Activated B cell treated with CpG ODN at 0.5 μM for 24 hours (primary cell): ENCODE measurements around the gene PROX2. TPM values are rescaled to one million over a fixed set of nuclear protein-coding genes. Genes with fewer than 3 reads are reported as not detected.

Experiments used
- ATAC-seq: fragments of 200-7000 bp; cut with Tn5 transposase; one replicate; pipeline ENCODE4 v1.10.0; 2021; ENCODE audit warnings: low read depth, mild to moderate bottlenecking, moderate library complexity
- CTCF ChIA-PET: fragments of 350-600 bp; sonication (Branson Sonifier 250); formaldehyde crosslinking; loops from one replicate; lab custom pipeline; 2021; ENCODE audit warnings: antibody characterized with exemption; lab: Charles Lee
- POLR2A ChIA-PET: fragments of 350-600 bp; sonication (Branson Sonifier 250); formaldehyde crosslinking; loops from one replicate; lab custom pipeline; 2021; ENCODE audit warnings: antibody characterized with exemption; lab: Charles Lee
- DNase-seq: peaks from one replicate; pipeline ENCODE4 v3.0.0; 2022
- H3K27ac Mint-ChIP-seq: one replicate; pipeline ENCODE4 v1.8.0; 2020; ENCODE audit warnings: mixed read lengths
- H3K27me3 Mint-ChIP-seq: one replicate; pipeline ENCODE4 v1.8.0; 2021; ENCODE audit warnings: mixed read lengths
- H3K36me3 Mint-ChIP-seq: one replicate; pipeline ENCODE4 v1.8.0; 2021; ENCODE audit warnings: low read depth, mixed read lengths
- H3K4me1 Mint-ChIP-seq: one replicate; pipeline ENCODE4 v1.8.0; 2021; ENCODE audit warnings: mixed read lengths
- H3K4me3 Mint-ChIP-seq: one replicate; pipeline ENCODE4 v1.8.0; 2020; ENCODE audit warnings: mild to moderate bottlenecking, mixed read lengths
- H3K9me3 Mint-ChIP-seq: one replicate; pipeline ENCODE4 v1.8.0; 2020; ENCODE audit warnings: mixed read lengths
- CTCF ChIP-seq: fragments of 200-600 bp; IDR thresholded peaks from one replicate; pipeline ENCODE4 v1.8.0; 2022; ENCODE audit warnings: antibody characterized with exemption, mild to moderate bottlenecking
- intact Hi-C: fragments of 100-400 bp; cut with micrococcal nuclease; formaldehyde crosslinking; loops from one replicate; pipeline ENCODE4 v1.15.1; 2024
- total RNA-seq: library from RNA; stranded (reverse); gene quantifications from 2 replicates; pipeline ENCODE4 v1.2.3, GENCODE V29; 2022

PROX2 gene
- total RNA-seq, 1 donor from 2014 or later: not detected

DNA sequence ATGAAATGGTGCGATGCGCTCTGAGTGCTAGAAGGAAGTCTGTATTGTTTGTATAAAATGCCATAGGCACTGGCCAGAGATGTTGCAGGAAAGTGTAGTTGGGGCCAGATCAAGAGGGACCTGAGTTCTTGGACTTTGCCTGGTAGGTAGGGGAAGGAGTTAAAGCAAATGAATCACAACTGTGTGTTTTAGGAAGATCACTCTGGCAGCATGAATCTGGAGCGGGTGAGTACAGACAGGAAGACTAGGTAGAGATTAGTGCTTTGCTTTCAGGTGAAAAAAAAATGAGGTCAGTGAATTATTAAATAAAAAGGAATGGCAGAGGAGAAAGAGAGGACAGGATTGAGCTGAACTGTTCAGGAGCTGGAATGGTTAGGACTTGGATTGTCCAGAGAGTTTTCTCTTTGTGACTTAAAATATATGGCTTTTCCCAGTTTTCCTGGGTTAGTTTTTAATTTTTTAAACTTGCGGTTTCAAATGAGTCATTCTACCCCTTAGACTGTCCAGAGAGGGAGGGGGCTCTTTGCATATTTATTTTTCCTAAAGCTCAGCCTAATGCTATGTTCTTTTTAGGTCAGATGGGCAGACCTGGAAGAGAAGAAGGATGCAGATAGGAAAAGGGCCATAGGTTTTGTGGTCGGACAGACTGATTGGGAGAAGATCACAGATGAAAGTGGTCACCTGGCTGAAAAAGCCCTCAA lies 41.1 kb downstream of the PROX2 start:
- Mint-ChIP-seq H3K36me3 (peaks cover 24% of the 10 kb centered on the region), H3K9me3 (no peaks in the 10 kb centered on the region), H3K4me3 (no peak overlapping the region), H3K27me3 (no peaks in the 10 kb centered on the region), H3K27ac (peak overlapping the region; percentile 94), H3K4me1 (peaks cover 52% of the 10 kb centered on the region)
- intact Hi-C loops: no loop called here
- TF ChIP-seq CTCF: no peak
- CTCF ChIA-PET: interaction anchor here (1.0 to 2.4 kb wide), 4 partner anchors 25 to 71 kb away, joined by 3 to 14 read pairs (median 4); no protein-coding TSS in a partner anchor
- no peak for DNase-seq
- POLR2A ChIA-PET: interaction anchor here (1.1 to 3.9 kb wide), 4 partner anchors 11 to 47 kb away, joined by 3 to 13 read pairs (median 4); partner anchors contain the start of gene DLST
- ATAC-seq: no peak

DNA sequence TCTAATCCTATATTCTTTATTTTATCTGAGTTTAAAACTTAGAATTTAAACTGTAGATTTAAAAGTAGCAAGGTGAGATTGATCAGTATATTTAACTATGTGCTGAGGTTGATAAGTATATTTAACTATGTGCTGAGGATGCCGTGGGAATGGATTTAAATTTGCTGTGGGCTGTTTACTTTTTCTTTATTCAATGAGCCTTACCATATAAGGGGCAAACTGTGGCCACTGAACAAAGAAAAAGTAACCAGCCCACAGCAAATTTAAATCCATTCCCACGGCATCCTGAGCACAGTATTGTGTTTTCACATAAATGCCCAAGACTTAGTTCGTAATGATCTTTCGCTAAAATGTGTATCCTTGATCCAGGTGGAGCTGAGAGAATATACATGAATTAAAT lies 43.1 kb downstream of the PROX2 start:
- Mint-ChIP-seq H3K4me1 (peaks cover 36% of the 10 kb centered on the region), H3K9me3 (no peaks in the 10 kb centered on the region), H3K27me3 (no peaks in the 10 kb centered on the region), H3K27ac (no peak overlapping the region), H3K4me3 (no peak overlapping the region), H3K36me3 (peaks cover 39% of the 10 kb centered on the region)
- DNase-seq (no peak), ATAC-seq (no peak)
- ChIA-PET CTCF (no interaction called here), POLR2A (no interaction called here)
- intact Hi-C loops: no loop called here
- TF ChIP-seq CTCF: no peak

- Mint-ChIP-seq H3K27ac (no peak overlapping the region), H3K9me3 (no peaks in the 10 kb centered on the region), H3K27me3 (no peaks in the 10 kb centered on the region), H3K4me1 (peaks cover 7% of the 10 kb centered on the region), H3K36me3 (peaks cover 46% of the 10 kb centered on the region), H3K4me3 (no peak overlapping the region)
- DNase-seq: no peak
- no peak for TF ChIP-seq CTCF
- POLR2A ChIA-PET: no interaction called here
- intact Hi-C loops: no loop called here
- no peak for ATAC-seq
- CTCF ChIA-PET: no interaction called here
Observed at GRCh38 chr14:74829251-74829650, 46.7 kb downstream of the PROX2 start.

DNA sequence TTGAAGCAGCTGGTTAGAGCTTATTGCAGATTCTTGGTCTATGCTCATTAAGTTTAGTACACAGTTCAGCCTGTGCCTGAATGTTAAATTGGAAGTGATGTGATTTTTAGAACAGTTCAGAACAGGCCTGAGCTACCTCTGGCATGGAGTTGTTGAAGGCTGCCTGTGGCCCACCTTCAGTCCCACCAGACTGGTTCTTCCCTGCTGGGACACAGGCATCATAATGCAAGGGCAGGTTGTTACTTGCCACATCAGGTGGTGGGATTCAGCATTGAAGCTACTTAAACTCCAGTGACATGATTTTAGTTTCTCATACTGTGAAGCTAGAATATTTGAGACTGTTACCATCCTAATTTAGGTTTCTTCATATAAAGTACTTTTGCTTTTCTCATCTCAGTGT lies 49.4 kb downstream of the PROX2 start:
- Mint-ChIP-seq H3K36me3 (peaks cover 65% of the 10 kb centered on the region), H3K4me3 (no peak overlapping the region), H3K27me3 (no peaks in the 10 kb centered on the region), H3K27ac (no peak overlapping the region), H3K9me3 (no peaks in the 10 kb centered on the region), H3K4me1 (peaks cover 11% of the 10 kb centered on the region)
- intact Hi-C loops: no loop called here
- ATAC-seq (no peak), DNase-seq (no peak)
- ChIA-PET POLR2A (no interaction called here), CTCF (interaction anchor here (1.3 kb wide), 1 partner anchor 79 kb away, joined by 5 read pairs; no protein-coding TSS in a partner anchor)
- TF ChIP-seq CTCF: no peak

Other genes starting within 250 kb of the PROX2 start
- gene AREL1, start 163.1 kb downstream of the PROX2 start, total RNA-seq: 46.5 and 49.7 TPM in 2 replicates
- gene FCF1, start 163.0 kb downstream of the PROX2 start, total RNA-seq: 49.4 and 49.5 TPM in 2 replicates
- gene YLPM1, start 112.8 kb downstream of the PROX2 start, total RNA-seq: 68.5 and 85.9 TPM in 2 replicates
- gene DLST, start 5.8 kb upstream of the PROX2 start, total RNA-seq: 73.1 and 90.4 TPM in 2 replicates
- gene RPS6KL1, start 47.1 kb upstream of the PROX2 start, total RNA-seq: 5.2 and 7.0 TPM in 2 replicates
- gene PGF, start 79.5 kb upstream of the PROX2 start, total RNA-seq: not detected in 2 replicates
- gene EIF2B2, start 126.8 kb upstream of the PROX2 start, total RNA-seq: 36.6 and 37.2 TPM in 2 replicates
- 20.0 and 21.7 TPM in 2 replicates for gene MLH3, start 175.3 kb upstream of the PROX2 start, total RNA-seq
- 21.6 and 25.9 TPM in 2 replicates for gene ACYP1, start 187.9 kb upstream of the PROX2 start, total RNA-seq
- 0.91 TPM in 1 of 2 replicates, not detected in the other for gene ZC2HC1C, start 193.5 kb upstream of the PROX2 start, total RNA-seq